GM18909 (cell line): ENCODE results near the gene OR10X1.

Experiments used
- ATAC-seq: cut with Tn5 transposase; IDR thresholded peaks from one replicate; pipeline ENCODE4 v1.9.1; 2021; ENCODE audit warnings: mild to moderate bottlenecking; ENCODE audit not compliant: unreplicated experiment, poor library complexity

OR10X1 gene, protein sequence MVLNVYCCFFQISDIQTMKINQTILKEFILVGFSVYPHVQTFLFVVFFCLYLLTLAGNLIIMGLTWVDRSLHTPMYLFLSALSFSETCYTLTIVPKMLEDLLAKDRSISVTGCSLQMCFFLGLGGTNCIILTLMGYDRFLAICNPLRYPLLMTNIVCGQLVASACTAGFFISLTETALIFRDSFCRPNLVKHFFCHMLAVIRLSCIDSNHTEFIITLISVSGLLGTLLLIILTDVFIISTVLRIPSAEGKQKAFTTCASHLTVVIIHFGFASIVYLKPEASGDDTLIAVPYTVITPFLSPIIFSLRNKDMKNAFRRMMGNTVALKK

DNA sequence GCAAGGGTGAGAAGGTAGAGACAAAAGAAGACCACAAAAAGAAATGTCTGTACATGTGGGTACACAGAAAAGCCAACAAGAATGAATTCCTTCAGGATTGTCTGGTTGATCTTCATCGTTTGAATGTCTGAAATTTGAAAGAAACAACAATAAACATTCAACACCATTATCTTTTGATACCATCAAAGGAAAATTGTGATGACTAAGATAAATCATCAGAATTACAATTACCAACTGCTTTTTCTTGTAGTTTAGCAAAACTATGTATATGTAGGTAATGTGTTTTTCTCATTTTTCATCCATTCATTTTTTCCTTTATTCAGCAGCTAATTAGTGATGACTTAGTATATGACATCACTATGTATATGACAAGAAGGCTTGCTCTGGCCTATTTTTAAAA is at the start of gene OR10X1:
Gene OR10X1, minus strand, starts transcription at position 167 of the 400 bp plus-strand sequence. Its CDS starts 0 bp downstream, at position 167.
- ATAC-seq = no peak

DNA sequence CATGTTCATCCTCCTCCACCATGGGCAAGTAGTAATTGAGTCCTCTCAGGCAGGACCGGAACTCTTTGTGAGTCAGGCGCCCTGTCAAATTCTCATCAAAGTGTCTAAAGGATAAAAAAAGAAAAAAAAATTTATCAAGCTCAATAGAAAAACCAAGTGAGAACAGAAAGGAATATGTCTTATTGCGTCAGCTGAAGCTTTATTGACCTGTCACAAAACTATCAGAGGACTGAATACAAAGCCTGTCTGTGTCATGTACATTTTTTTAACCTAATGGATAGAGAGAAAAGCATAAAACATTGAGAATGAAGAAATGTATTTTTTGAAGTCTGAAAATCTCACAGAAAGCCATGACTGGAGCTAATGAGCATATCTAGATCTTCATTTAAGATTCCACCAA is 34.1 kb upstream of the OR10X1 start:
- ATAC-seq = no peak

DNA sequence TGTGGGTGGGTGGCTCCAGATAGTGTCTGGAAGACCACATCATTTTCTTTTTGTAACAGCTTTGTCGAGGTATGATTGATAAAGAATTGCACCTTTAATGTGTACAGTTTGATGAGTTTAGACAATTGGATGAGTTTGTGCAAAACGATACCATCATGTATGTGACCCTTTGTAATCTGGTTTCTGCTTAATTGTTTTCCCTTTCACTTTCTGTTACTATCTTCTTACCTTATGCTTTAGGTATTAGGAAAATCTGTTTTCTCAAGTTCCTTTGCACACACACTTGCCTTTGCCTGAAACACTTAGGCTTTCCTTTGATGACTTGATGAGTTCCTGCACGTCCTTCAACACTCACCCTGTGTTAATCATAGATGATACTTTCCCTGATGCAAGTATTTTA is 32.2 kb upstream of the OR10X1 start:
- no peak for ATAC-seq

DNA sequence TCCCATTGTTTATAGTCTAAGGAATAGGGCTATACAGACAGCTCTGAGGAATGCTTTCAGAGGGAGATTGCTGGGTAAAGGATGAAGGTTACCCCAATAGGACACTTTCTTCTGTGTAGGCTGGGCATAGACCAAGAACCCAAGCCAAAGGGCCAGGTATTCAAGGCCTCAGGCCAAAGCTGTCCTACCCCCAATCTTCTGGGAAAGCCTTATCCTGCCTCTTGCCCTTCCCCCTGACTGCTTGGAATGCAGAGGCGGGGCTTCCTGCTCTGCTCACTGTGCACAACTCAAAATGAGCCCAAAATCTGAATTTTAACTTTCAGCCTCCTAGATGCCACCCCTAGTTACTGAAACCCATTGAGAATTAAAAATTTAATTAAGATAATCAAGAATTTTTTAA is 27.6 kb upstream of the OR10X1 start:
- no peak for ATAC-seq

DNA sequence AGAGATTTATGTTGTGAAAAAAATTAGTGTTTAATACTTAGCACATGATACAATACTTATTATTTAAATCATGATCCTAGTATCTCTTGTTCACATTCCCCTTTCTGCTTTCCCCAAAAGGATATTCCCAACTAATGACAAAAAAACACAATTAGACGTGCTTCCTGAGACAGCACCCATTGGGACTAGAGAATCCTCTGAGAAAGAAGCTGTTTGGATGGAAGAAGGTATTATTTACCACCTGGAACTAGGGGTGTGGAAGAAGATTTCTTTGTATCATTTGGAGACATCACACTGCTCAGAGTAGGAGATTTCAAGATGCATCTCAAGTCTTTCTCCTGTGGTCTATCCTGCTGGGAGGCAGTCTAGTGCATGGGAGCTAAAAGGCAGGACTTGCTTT is 25.3 kb upstream of the OR10X1 start, which contains the start of gene OR10Z1:
Gene OR10Z1, plus strand, starts transcription at position 301 of the 400 bp plus-strand sequence. CDS start 1,171 bp downstream, outside the sequence.
- ATAC-seq = no peak

DNA sequence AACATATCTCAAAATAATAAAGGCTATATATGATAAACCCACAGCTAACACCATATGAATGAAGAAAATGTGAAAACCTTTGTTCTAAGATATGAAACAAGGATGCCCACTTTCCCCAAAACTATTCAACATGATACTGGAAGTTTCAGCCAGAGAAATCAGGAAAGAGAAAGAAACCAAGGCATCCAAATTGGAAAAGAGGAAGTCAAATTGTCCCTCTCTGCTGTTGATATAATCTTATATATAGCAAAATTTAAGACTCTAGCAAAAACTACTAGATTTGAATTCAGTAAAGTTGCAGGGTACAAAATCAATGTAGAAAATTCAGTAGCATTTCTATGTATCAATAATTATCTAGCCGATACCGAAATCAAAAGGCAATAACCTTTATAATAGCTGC is 21.0 kb upstream of the OR10X1 start:
- ATAC-seq = no peak

DNA sequence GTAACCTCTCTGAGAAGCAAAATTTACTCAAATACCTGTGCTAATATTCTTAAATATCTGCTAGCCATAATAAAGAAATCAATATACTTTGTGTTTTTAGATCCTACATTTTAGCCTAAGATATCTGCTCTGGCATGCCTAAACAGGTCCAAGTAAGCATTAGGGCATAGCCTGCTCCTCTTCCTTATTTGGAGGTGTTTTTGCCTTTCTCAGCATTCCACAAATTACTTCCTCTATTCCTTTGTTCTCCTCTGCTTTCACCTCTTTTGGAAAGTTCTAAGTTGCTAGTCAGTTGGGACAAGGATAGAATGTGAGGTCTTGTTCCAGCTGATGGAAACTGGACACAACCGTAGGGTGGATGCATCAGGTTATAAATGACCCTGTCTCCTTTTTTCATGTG is 7.2 kb upstream of the OR10X1 start:
- ATAC-seq = no peak

DNA sequence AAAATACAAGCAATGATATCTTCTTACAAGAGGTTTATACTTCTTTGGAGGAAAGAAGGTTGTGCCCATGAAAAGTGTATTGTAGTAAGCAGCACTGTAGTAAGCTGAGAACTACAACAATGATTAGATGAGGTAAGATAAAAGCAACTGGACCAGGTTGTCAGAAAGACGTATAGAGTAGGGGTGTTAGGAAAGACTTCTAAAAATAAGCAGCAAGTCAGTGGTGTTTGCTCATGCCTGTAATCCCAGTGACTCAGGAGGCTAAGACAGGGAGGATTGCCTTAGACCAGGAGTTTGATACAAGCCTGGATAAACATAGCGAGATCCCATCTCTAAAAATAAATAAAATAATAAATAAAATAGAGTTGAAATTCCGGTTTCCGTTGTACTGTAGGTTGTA is 4.3 kb upstream of the OR10X1 start:
- ATAC-seq = no peak

DNA sequence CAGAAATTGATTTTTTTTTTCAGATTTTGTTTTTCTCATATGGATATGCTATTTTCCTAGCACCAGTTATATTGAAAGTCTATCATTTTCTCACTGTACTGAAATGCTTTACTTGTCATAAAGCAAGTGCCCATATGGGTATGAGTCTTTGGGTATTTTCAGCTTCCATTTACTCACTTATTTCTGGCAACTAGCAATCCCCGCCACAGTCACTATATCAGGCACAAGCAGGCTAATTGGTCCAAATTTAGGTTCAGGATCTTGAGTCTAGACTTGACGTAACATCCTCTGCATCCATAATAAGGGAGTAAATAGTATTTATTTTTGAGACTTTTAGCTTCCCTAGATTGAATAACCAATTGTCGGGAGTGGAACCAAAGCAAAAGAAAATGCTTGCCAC is 2.1 kb downstream of the OR10X1 start:
- ATAC-seq = no peak

DNA sequence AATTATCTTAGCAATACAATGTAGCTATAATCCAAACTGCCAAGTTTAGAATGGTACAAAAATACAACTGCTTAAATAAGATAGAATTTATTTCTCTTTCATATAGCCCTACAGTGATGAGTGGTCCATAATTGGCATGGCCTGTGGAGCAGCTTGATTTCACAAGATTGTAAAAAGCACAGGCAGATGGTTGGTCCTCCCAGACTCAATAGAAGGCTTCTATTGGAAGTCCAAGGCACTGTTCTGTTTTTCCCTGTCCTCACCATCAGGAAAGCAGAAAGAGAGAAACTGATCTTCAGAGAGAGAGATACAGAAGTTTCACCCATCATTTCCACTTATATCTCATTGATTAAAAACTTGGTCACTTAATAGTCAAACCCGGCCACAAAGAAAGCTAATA is 7.5 kb downstream of the OR10X1 start:
- ATAC-seq = no peak

DNA sequence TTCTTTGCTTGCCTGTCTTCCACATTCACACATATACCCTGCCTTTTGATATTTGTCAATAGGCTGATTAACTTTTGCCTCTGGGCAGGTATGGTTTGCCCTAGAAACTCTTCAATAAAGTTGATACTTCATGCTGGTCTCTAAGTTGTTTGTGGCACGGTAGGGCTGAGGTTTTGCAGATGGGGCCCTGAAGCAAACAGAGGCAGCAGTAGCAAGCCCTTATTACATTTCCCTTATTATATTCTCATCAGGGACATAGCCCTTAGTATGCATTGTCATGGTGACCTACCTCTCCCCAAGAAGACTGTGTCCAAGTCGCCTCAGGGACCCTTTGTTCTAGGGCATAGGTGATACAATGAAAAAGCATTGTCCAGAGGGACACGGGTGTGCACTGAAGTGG is 9.2 kb downstream of the OR10X1 start, which contains the start of gene OR6P1:
Gene OR6P1, minus strand, starts transcription at position 101 of the 400 bp plus-strand sequence. CDS start 6,976 bp downstream, outside the sequence.
- no peak for ATAC-seq

DNA sequence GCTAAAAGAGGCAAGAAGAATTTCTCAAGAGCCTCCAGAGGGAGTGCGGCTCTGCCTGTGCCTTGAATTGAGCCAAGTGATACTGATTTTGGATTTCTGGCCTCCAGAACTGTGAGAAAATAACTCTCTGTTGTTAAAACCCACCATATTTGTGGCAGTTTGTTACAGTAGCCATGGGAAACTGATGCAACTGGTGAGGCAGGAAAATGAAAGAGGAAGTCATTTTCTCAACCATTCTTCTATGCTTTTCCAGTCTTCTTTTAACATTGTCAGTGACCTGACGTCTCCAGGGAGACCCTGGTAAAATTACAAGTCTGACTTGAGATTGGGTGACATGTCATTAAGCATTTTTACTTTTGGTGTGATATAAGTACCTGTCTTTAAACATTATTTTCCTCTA is 15.1 kb downstream of the OR10X1 start:
- no peak for ATAC-seq

DNA sequence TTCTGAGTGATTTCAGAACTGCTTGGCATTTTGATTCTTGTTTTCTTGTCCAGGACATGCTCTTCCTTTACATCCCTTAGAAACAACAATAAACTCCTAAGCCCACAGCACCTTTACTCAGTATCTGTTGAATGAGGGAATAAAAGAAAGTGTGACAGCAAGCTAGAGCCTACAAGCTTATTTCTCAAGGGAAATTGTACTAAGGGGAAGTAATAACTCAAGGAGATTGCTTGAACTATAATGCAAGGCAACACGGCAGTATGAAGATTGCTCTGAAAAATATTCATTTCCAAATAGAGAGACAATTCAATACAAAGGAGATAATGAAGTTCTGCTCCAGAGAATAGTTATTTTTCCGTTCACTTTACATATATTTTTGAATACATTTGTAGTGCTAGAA is 15.8 kb downstream of the OR10X1 start:
- ATAC-seq = no peak

DNA sequence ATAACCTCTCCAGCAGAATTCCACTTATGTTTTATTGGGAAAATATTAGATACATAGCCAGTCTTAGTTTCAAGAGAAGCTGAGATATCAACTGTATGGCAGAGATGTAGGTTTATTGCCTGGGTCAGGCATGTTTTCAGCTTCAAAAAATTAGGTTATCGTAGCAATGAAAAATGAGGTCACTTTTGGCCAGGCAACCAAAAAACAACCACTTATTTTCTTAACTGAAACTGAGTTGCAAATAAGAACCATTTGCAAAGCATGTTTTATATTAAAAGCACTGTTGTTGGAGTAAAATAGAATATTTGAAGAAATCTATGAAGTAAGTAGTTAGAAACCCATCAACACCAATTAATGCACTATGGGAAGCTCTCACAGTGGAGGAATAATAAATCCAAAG is 20.0 kb downstream of the OR10X1 start:
- ATAC-seq = no peak

DNA sequence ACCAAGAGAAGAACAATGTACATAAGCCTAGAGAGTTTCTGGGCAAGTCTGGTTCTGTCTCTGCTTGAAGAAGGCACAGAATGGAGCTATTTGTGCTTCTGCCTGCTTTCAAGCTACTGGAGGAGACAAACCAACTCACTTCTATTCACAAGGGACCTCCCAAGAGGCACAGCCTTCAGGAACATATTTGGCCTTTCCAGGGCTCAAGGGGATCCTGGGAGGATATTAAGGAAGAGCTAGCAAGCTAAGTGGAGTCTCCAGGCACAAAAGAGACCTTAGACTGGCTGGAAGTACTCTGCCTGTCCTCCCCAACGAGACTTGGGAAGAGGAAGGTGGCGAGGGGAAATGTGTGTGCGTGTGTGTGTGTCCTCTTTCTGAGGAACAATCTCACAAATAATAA is 25.3 kb downstream of the OR10X1 start, which contains the start of gene OR6Y1:
Gene OR6Y1, minus strand, starts transcription at position 54 of the 400 bp plus-strand sequence. CDS start 6,300 bp downstream, outside the sequence.
- no peak for ATAC-seq

DNA sequence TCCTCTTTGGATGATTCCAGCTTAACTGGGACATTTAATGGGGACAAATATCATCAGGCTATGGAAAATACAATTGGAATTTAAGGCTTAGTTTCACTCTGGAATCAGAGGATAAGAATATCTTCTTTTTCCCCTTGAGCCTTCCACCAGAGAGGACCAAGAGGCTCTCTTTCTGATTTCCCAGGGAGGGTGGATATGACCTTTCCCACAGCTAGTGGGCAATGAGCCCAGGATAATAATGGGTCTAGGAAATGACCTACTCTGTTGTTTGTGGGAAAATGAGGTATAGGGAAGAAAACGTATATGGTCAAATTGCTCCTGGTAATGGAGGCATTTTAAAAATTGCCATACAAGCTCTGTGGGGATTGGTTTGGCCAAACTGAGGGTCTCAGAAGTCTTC is 27.4 kb downstream of the OR10X1 start:
- ATAC-seq = no peak

DNA sequence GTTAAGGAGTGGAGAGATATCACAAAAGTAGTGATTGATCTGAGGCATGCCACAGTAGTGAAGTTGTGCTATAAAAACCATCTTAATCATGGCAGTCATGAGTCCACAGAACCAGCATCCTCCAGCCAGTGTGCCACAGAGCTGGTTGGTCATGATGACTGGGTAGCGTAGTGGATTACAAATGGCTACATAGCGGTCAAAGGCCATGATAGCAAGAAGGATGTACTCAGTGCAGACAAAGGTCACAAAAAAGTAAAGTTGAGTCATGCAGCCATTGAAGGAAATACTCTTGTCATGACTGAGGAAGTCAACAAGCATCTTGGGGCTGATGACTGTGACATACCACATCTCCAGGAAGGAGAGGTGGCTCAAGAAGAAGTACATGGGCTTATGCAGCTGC is 32.2 kb downstream of the OR10X1 start:
- no peak for ATAC-seq

DNA sequence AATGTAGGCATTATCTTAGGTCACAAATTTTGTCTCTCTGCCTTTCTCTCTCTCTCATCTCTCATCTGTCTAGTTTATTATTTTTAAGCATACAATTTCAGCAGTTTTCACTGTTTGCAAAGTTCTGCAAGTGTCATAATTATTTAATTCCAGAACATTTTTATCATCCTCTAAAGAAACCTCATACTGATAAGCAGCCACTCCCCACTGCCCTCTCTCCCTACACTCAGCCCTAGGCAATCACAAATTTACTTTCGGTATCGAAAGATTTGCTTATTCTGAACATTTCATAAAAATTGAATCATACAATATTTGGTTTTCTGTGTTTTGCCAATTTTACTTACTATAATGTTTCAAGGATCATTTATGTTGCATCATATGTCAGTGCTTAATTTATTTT is 42.1 kb downstream of the OR10X1 start:
- ATAC-seq = no peak

DNA sequence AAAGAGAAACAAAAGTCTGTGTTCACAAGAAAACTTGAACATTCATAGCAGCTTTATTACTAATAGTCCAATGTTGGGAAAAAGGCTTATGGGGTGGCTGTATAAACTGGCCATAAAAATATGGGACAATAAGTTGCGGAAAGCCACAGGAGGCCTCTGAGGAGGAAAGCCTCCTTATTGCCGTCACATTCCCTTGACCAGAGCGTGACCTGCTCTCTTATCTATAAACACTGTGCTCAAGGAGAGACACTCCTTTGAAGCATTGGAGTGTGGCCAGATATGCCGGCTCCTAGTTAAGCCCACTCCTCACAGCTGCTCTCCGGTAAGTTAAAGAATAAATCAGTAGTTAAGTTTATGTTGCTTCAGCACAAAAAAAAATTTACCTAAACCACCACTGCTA is 45.2 kb downstream of the OR10X1 start:
- ATAC-seq = no peak
